Measurements from ENCODE around the gene ZNF497.
"Not testable (repeated sequence)": the region's sequence is repeated elsewhere in the genome, so short reads cannot be mapped to it uniquely, and the experiment has no call there.

Gene ZNF497

GRCh38 chr19:58317476-58318072, 45.0 kb downstream of the ZNF497 start:
- no peak overlapping the region for H3K4me3 ChIP-seq (replicated peaks in 1 of 2; ENCODE audit: low read depth in 2 of 2, low read length in 2 of 2)
- no peak for TF ChIP-seq CTCF (IDR thresholded peaks at IDR 0.05; ENCODE audit: low read depth, low read length)
- DNase-seq (ENCODE audit: low read depth in 2 of 2): peak; percentile 55 to 61

- no peak for DNase-seq (ENCODE audit: low read depth in 2 of 2)
- no peak for TF ChIP-seq CTCF (IDR thresholded peaks at IDR 0.05; ENCODE audit: low read depth, low read length)
- no peak overlapping the region for H3K4me3 ChIP-seq (replicated peaks in 1 of 2; ENCODE audit: low read depth in 2 of 2, low read length in 2 of 2)
Measured at GRCh38 chr19:58315580-58315979, 47.0 kb downstream of the ZNF497 start.

GRCh38 chr19:58311345-58311865, 51.1 kb downstream of the ZNF497 start:
- TF ChIP-seq CTCF (IDR thresholded peaks at IDR 0.05; ENCODE audit: low read depth, low read length): no peak
- DNase-seq (ENCODE audit: low read depth in 2 of 2): no peak
- no peak overlapping the region for H3K4me3 ChIP-seq (replicated peaks in 1 of 2; ENCODE audit: low read depth in 2 of 2, low read length in 2 of 2)

GRCh38 chr19:58310685-58311084, 51.9 kb downstream of the ZNF497 start:
- H3K4me3 ChIP-seq (replicated peaks in 1 of 2; ENCODE audit: low read depth in 2 of 2, low read length in 2 of 2): not testable (repeated sequence)
- TF ChIP-seq CTCF (IDR thresholded peaks at IDR 0.05; ENCODE audit: low read depth, low read length): peak; percentile 29
- DNase-seq (ENCODE audit: low read depth in 2 of 2): peak; percentile 31 to 45

GRCh38 chr19:58307736-58308135, 54.8 kb downstream of the ZNF497 start:
- TF ChIP-seq CTCF (IDR thresholded peaks at IDR 0.05; ENCODE audit: low read depth, low read length): no peak
- DNase-seq (ENCODE audit: low read depth in 2 of 2): no peak
- H3K4me3 ChIP-seq (replicated peaks in 1 of 2; ENCODE audit: low read depth in 2 of 2, low read length in 2 of 2): no peak overlapping the region

- DNase-seq (ENCODE audit: low read depth in 2 of 2): peak in 1 of 2 donors; percentile 16
- no peak for TF ChIP-seq CTCF (IDR thresholded peaks at IDR 0.05; ENCODE audit: low read depth, low read length)
- peak overlapping the region; percentile 91 to 98 for H3K4me3 ChIP-seq (replicated peaks in 1 of 2; ENCODE audit: low read depth in 2 of 2, low read length in 2 of 2)
Measured at GRCh38 chr19:58305932-58306323, 56.6 kb downstream of the ZNF497 start.
